SK-N-SH (cell line): ENCODE data around the gene POU4F2. TPM values are rescaled to one million over a fixed set of nuclear protein-coding genes. Genes with fewer than 3 reads are reported as not detected.

Experiments
- CTCF ChIA-PET: fragments of 300-600, 350-600 bp; formaldehyde crosslinking; extraction: SDS; loops from one replicate; lab custom pipeline; 2021; lab: Yijun Ruan, JAX
- POLR2A ChIA-PET: fragments of 350-600 bp; sonication (Branson Sonifier 250); formaldehyde crosslinking; extraction: SDS; loops from one replicate; lab custom pipeline; 2020; ENCODE audit warnings: antibody characterized with exemption, inconsistent platforms; lab: Yijun Ruan, JAX
- DNase-seq: peaks from one replicate; pipeline ENCODE4 v3.0.0; 2012
- H2AFZ ChIP-seq: fragments of 200-600 bp; sonication (generic); 2 replicates; pipeline ENCODE4 v1.8.1; 2016; ENCODE audit warnings: antibody characterized with exemption, mild to moderate bottlenecking, low read depth
- H3F3A ChIP-seq: fragments of 200-600 bp; sonication (generic); replicated peaks from 2 replicates; pipeline ENCODE3; 2016; ENCODE audit warnings: antibody characterized with exemption, mild to moderate bottlenecking; ENCODE audit not compliant: insufficient read depth
- H3K27ac ChIP-seq, 2 experiments: fragments of 200-500 bp in 1 of 2; fragments of 200-600 bp in 1 of 2; sonication (Bioruptor generic) in 1 of 2; sonication (generic), shearing (Covaris generic) in 1 of 2; 2 replicates each; pipeline versions ENCODE4 v1.5.1 to v1.6.1; 2014 to 2016; ENCODE audit warnings: low read depth in 2 of 2, inconsistent platforms in 1 of 2, low read length in 1 of 2, mild to moderate bottlenecking in 1 of 2, mixed read lengths in 1 of 2
- H3K27me3 ChIP-seq: fragments of 200-600 bp; sonication (generic), shearing (Covaris generic); 2 replicates; pipeline ENCODE4 v1.6.1; 2016; ENCODE audit warnings: mixed run types; ENCODE audit not compliant: insufficient read depth
- H3K36me3 ChIP-seq, 2 experiments: fragments of 200-500 bp in 1 of 2; fragments of 200-600 bp in 1 of 2; sonication (Bioruptor generic) in 1 of 2; sonication (generic) in 1 of 2; replicated peaks in 1 of 2; 2 replicates each; pipeline versions ENCODE3 to v1.5.1; 2014 to 2016; ENCODE audit warnings: low read length in 1 of 2, mild to moderate bottlenecking in 1 of 2; ENCODE audit not compliant: insufficient read depth in 2 of 2, control insufficient read depth in 1 of 2
- H3K4me1 ChIP-seq, 2 experiments: fragments of 200-500 bp in 1 of 2; fragments of 200-600 bp in 1 of 2; sonication (Bioruptor generic) in 1 of 2; sonication (generic), shearing (Covaris generic) in 1 of 2; 2 replicates each; pipeline versions ENCODE4 v1.5.1 to v1.6.1; 2014 to 2016; ENCODE audit warnings: low read depth in 1 of 2, low read length in 1 of 2, mixed run types in 1 of 2; ENCODE audit not compliant: insufficient read depth in 2 of 2, control insufficient read depth in 1 of 2
- H3K4me2 ChIP-seq: fragments of 200-600 bp; sonication (generic), shearing (Covaris generic); 2 replicates; pipeline ENCODE4 v1.6.1; 2017; ENCODE audit warnings: mixed run types
- H3K4me3 ChIP-seq, 2 experiments: fragments of 200-500 bp in 1 of 2; fragments of 200-600 bp in 1 of 2; sonication (Bioruptor generic) in 1 of 2; sonication (generic), shearing (Covaris generic) in 1 of 2; 2 replicates each; pipeline versions ENCODE4 v1.5.1 to v1.8.1; 2014 to 2016; ENCODE audit warnings: low read depth in 2 of 2, inconsistent platforms in 1 of 2, low read length in 1 of 2, mild to moderate bottlenecking in 1 of 2, mixed read lengths in 1 of 2, moderate library complexity in 1 of 2
- H3K79me2 ChIP-seq: fragments of 200-600 bp; sonication (generic); 2 replicates; pipeline ENCODE4 v1.8.1; 2017; ENCODE audit warnings: mild to moderate bottlenecking; ENCODE audit not compliant: insufficient read depth
- H3K9ac ChIP-seq: fragments of 200-600 bp; sonication (generic); 2 replicates; pipeline ENCODE4 v1.6.1; 2017; ENCODE audit warnings: mixed run types
- H3K9me2 ChIP-seq: fragments of 200-600 bp; sonication (generic); 2 replicates; pipeline ENCODE4 v1.6.1; 2017; ENCODE audit warnings: mixed run types
- H3K9me3 ChIP-seq: fragments of 200-600 bp; sonication (generic); 2 replicates; pipeline ENCODE4 v1.6.1; 2017; ENCODE audit warnings: mixed run types, mild to moderate bottlenecking, moderate library complexity
- H4K20me1 ChIP-seq: fragments of 200-600 bp; sonication (generic); 2 replicates; pipeline ENCODE4 v1.6.1; 2017; ENCODE audit warnings: mild to moderate bottlenecking, mixed run types; ENCODE audit not compliant: insufficient read depth
- CTCF ChIP-seq: fragments of 200-600 bp; sonication (generic); IDR thresholded peaks from 2 replicates; pipeline ENCODE4 v1.6.1; 2017; ENCODE audit warnings: antibody characterized with exemption, mild to moderate bottlenecking, moderate library complexity
- MAX ChIP-seq: IDR thresholded peaks from 2 replicates; pipeline ENCODE4 v1.4.0; 2012; ENCODE audit warnings: low read depth
- REST ChIP-seq: IDR thresholded peaks from 2 replicates; pipeline ENCODE4 v1.6.1; 2012; ENCODE audit warnings: mild to moderate bottlenecking, low read depth, low read length, moderate library complexity
- RFX5 ChIP-seq: IDR thresholded peaks from 2 replicates; pipeline ENCODE4 v1.6.1; 2012; ENCODE audit warnings: mild to moderate bottlenecking, improper control_type of control experiment, low read length
- WGBS: methylation state at CpG from one replicate; pipeline ENCODE4 v1.1.6; 2017; ENCODE audit warnings: low lambda C conversion rate; 5-methylcytosine and 5-hydroxymethylcytosine counted together
- polyA plus RNA-seq, 3 experiments: library from polyadenylated mRNA; depleted of rRNA; stranded (reverse); fragments of >200 nt; gene quantifications; 2 replicates each; pipeline ENCODE4 v1.2.3, GENCODE V29; 2012
- TF ChIP-seq, protein P1 (sequence below): IDR thresholded peaks from 2 replicates; pipeline ENCODE4; 2012

The POU4F2 gene
- polyA plus RNA-seq, 1 of the 3 experiments (the other 2 are of a cell fraction), result not detected

DNA sequence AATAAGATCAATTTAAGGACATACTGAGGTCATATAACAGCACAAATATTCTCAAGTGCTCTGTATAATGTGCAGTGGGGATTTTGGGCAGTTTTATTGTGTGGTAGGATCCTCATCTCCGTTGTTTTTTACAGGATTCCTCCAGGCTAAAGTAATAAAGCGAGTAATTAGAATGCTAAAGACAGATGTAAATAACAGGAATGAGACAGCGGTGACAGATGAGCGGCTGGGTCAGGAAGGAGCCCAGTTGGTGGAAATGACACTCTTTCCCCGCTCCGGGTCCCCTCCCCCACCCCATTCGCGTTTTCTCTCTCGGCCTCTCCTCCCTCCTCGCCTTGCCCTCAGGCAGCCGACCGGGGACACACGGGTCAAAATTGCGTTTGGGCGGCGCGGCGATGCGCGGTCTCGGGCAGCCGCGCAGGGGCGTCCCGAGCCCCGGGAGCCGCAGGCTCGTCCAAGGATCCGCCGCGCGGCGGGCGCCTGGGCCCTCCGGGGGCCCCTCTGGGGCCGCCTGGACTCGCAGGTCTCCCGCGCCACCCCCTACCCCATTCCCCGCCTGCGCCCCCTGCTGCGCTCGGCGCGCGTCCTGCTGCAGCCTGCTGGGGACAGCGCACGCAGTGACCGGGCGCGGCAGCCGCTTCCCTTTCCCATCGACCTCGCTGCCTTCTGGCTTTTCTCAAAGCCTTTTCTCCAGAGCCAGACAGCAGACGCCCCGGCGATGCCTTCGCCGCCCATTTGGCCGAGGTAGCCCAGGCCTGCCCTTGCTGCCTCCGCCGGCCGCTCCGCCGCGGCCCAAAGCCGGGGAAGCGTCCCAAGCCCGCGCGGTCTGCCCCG is 16.2 kb downstream of the POU4F2 start:
- WGBS, result 11% methylated on average over 11 of the region's 72 CpGs
- H3K27me3 ChIP-seq, result peaks cover 15% of the 10 kb centered on the region; the same call in 1 of the 2 replicates

GRCh38 chr4:146655521-146655856 is 16.8 kb downstream of the POU4F2 start:
- Histone ChIP-seq H3K4me3 (peak overlapping the region; percentile 39 to 60), H3K9me3 (no peaks in the 10 kb centered on the region), H3K27ac (no peak overlapping the region), H3K4me2 (peak overlapping the region; percentile 87; the same call in 1 of the 2 replicates), H3K9ac (no peak overlapping the region), H2AFZ (no peak overlapping the region), H3F3A (no peaks in the 10 kb centered on the region), H3K79me2 (no peaks in the 10 kb centered on the region), H4K20me1 (no peaks in the 10 kb centered on the region), H3K9me2 (no peaks in the 10 kb centered on the region), H3K4me1 (no peaks in the 10 kb centered on the region; a peak in 2 of 4 replicates), H3K27me3 (peaks cover 15% of the 10 kb centered on the region; the same call in 1 of the 2 replicates), H3K36me3 (no peaks in the 10 kb centered on the region)
- TF ChIP-seq REST (no peak), MAX (no peak)
- POLR2A ChIA-PET, result no interaction called here
- DNase-seq, result no peak
- CTCF ChIA-PET, result no interaction called here
- WGBS, result 53% methylated on average over 9 of the region's 9 CpGs

More for the DNA sequence above, 16.2 kb downstream of the POU4F2 start:
- Histone ChIP-seq H3F3A (no peaks in the 10 kb centered on the region), H3K9ac (no peak overlapping the region), H3K4me3 (peak overlapping the region; percentile 39 to 60), H3K9me3 (no peaks in the 10 kb centered on the region), H3K4me1 (no peaks in the 10 kb centered on the region; a peak in 2 of 4 replicates), H3K79me2 (no peaks in the 10 kb centered on the region), H3K9me2 (no peaks in the 10 kb centered on the region), H3K4me2 (peak overlapping the region; percentile 87), H3K27ac (no peak overlapping the region)
- ChIA-PET POLR2A (no interaction called here), CTCF (no interaction called here)
- peak; percentile 84 for DNase-seq
- TF ChIP-seq RFX5 (no peak), CTCF (peak; percentile 18; the same call in 1 of the 2 replicates)
- TF ChIP-seq, protein P1, sequence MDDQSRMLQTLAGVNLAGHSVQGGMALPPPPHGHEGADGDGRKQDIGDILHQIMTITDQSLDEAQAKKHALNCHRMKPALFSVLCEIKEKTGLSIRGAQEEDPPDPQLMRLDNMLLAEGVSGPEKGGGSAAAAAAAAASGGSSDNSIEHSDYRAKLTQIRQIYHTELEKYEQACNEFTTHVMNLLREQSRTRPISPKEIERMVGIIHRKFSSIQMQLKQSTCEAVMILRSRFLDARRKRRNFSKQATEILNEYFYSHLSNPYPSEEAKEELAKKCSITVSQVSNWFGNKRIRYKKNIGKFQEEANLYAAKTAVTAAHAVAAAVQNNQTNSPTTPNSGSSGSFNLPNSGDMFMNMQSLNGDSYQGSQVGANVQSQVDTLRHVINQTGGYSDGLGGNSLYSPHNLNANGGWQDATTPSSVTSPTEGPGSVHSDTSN, result no peak
- TF ChIP-seq, all 33 proteins: peak for 1
- Histone ChIP-seq H2AFZ (0 out of 2 replicates have a peak overlapping the region, but pooled peaks have one; percentile 63), H4K20me1 (no peaks in the 10 kb centered on the region), H3K36me3 (no peaks in the 10 kb centered on the region)
